OCI-LY1 (cell line): ENCODE data around the gene GADD45B.

Source experiments
- H2AFZ ChIP-seq: fragments of 200-600 bp; sonication (generic), shearing (Covaris generic); 2 replicates; pipeline ENCODE4 v1.6.0; 2014; ENCODE audit warnings: antibody characterized with exemption, mild to moderate bottlenecking, low read length
- H3F3A ChIP-seq: fragments of 200-600 bp; sonication (generic), shearing (Covaris generic); 2 replicates; pipeline ENCODE4 v1.6.0; 2014; ENCODE audit warnings: mild to moderate bottlenecking, antibody characterized with exemption, low read length, moderate library complexity; ENCODE audit not compliant: insufficient read depth
- H3K27ac ChIP-seq: fragments of 200-600 bp; sonication (generic); 2 replicates; pipeline ENCODE4 v1.5.1; 2014; ENCODE audit warnings: low read length, mixed run types, mild to moderate bottlenecking, low read depth; ENCODE audit not compliant: poor library complexity, severe bottlenecking
- H3K27me3 ChIP-seq: fragments of 200-600 bp; sonication (generic); 2 replicates; pipeline ENCODE4 v1.6.0; 2014; ENCODE audit warnings: antibody characterized with exemption, mild to moderate bottlenecking, low read length, moderate library complexity; ENCODE audit not compliant: insufficient read depth
- H3K36me3 ChIP-seq: fragments of 200-600 bp; sonication (generic); 2 replicates; pipeline ENCODE4 v1.6.1; 2014; ENCODE audit warnings: mild to moderate bottlenecking, antibody characterized with exemption, low read length, moderate library complexity, mixed read lengths; ENCODE audit not compliant: insufficient read depth
- H3K4me1 ChIP-seq: fragments of 200-600 bp; sonication (generic); 2 replicates; pipeline ENCODE4 v1.5.1; 2014; ENCODE audit warnings: mild to moderate bottlenecking, low read length, moderate library complexity; ENCODE audit not compliant: insufficient read depth, severe bottlenecking
- H3K4me2 ChIP-seq: fragments of 200-600 bp; sonication (generic), shearing (Covaris generic); 2 replicates; pipeline ENCODE4 v1.6.1; 2014; ENCODE audit warnings: low read length
- H3K4me3 ChIP-seq: fragments of 200-600 bp; sonication (generic); 2 replicates; pipeline ENCODE4 v1.5.1; 2014; ENCODE audit warnings: low read length, low read depth, mild to moderate bottlenecking, mixed read lengths; ENCODE audit not compliant: poor library complexity, severe bottlenecking
- H3K79me2 ChIP-seq: fragments of 200-600 bp; shearing (Covaris generic); 2 replicates; pipeline ENCODE4 v1.6.1; 2016; ENCODE audit warnings: mixed run types, low read length, mixed read lengths; ENCODE audit not compliant: insufficient read depth
- H3K9ac ChIP-seq: fragments of 200-600 bp; sonication (generic), shearing (Covaris generic); 2 replicates; pipeline ENCODE4 v1.6.1; 2014; ENCODE audit warnings: mild to moderate bottlenecking, low read length, mixed read lengths
- H3K9me2 ChIP-seq: fragments of 200-600 bp; sonication (generic), shearing (Covaris generic); 2 replicates; pipeline ENCODE4 v1.6.1; 2014; ENCODE audit warnings: low read depth, mild to moderate bottlenecking, low read length, mixed read lengths
- H3K9me3 ChIP-seq: fragments of 200-600 bp; shearing (Covaris generic); 2 replicates; pipeline ENCODE4 v1.6.1; 2014; ENCODE audit warnings: low read length, mixed read lengths
- H4K20me1 ChIP-seq: fragments of 200-600 bp; sonication (generic), shearing (Covaris generic); 2 replicates; pipeline ENCODE4 v1.6.0; 2016; ENCODE audit warnings: mild to moderate bottlenecking, low read length; ENCODE audit not compliant: insufficient read depth
- CTCF ChIP-seq: fragments of 200-600 bp; sonication (generic), shearing (Covaris generic); IDR thresholded peaks from 2 replicates; pipeline ENCODE4 v1.5.1; 2017; ENCODE audit warnings: mild to moderate bottlenecking, antibody characterized with exemption, low read length, moderate library complexity, mixed read lengths
- EZH2 ChIP-seq: fragments of 200-600 bp; sonication (generic), shearing (Covaris generic); IDR thresholded peaks from 2 replicates; pipeline ENCODE4 v1.8.0; 2017; ENCODE audit warnings: borderline replicate concordance, mixed run types, mild to moderate bottlenecking, antibody characterized with exemption, low read length, moderate library complexity, mixed read lengths

The GADD45B gene

GRCh38 chr19:2431318-2432055 is 44.4 kb upstream of the GADD45B start:
- H3K4me1 ChIP-seq, result peaks cover 16% of the 10 kb centered on the region
- no peaks in the 10 kb centered on the region for H3F3A ChIP-seq
- peaks cover 5% of the 10 kb centered on the region for H3K79me2 ChIP-seq
- H3K9ac ChIP-seq, result no peak overlapping the region
- H3K4me3 ChIP-seq, result no peak overlapping the region
- no peak overlapping the region for H3K27ac ChIP-seq
- no peaks in the 10 kb centered on the region for H3K27me3 ChIP-seq
- no peak overlapping the region for H2AFZ ChIP-seq
- H3K9me2 ChIP-seq, result no peaks in the 10 kb centered on the region
- H3K36me3 ChIP-seq, result peaks cover 59% of the 10 kb centered on the region
- H4K20me1 ChIP-seq, result no peaks in the 10 kb centered on the region
- no peaks in the 10 kb centered on the region for H3K9me3 ChIP-seq
- no peak overlapping the region for H3K4me2 ChIP-seq
- TF ChIP-seq EZH2, result no peak
- no peak for TF ChIP-seq CTCF

GRCh38 chr19:2432131-2432848 is 43.6 kb upstream of the GADD45B start:
- TF ChIP-seq CTCF (no peak), EZH2 (no peak)
- no peak overlapping the region for H3K4me2 ChIP-seq
- H3K4me1 ChIP-seq, result peaks cover 13% of the 10 kb centered on the region
- no peak overlapping the region for H3K4me3 ChIP-seq
- no peaks in the 10 kb centered on the region for H3K9me2 ChIP-seq
- H3K36me3 ChIP-seq, result peaks cover 63% of the 10 kb centered on the region
- no peaks in the 10 kb centered on the region for H4K20me1 ChIP-seq
- H2AFZ ChIP-seq, result no peak overlapping the region
- H3K9me3 ChIP-seq, result no peaks in the 10 kb centered on the region
- H3K27ac ChIP-seq, result no peak overlapping the region
- no peak overlapping the region for H3K9ac ChIP-seq
- H3K79me2 ChIP-seq, result no peaks in the 10 kb centered on the region
- H3K27me3 ChIP-seq, result no peaks in the 10 kb centered on the region
- H3F3A ChIP-seq, result no peaks in the 10 kb centered on the region

- TF ChIP-seq CTCF (no peak), EZH2 (no peak)
- Histone ChIP-seq H3K4me2 (no peak overlapping the region), H3K9me2 (no peaks in the 10 kb centered on the region), H3K27me3 (no peaks in the 10 kb centered on the region), H3K4me3 (no peak overlapping the region), H3K9ac (no peak overlapping the region), H3K4me1 (peaks cover 2% of the 10 kb centered on the region), H3K36me3 (peaks cover 77% of the 10 kb centered on the region), H3K9me3 (no peaks in the 10 kb centered on the region), H3F3A (no peaks in the 10 kb centered on the region), H3K79me2 (no peaks in the 10 kb centered on the region), H2AFZ (no peak overlapping the region), H4K20me1 (no peaks in the 10 kb centered on the region), H3K27ac (no peak overlapping the region)
Observed at GRCh38 chr19:2433854-2434253, 42.1 kb upstream of the GADD45B start.
